RCC 7860 (cell line): ENCODE measurements around the gene PIM3.

Source experiments
- DNase-seq: peaks from one replicate; pipeline ENCODE4 v3.0.0-alpha.2; 2015; ENCODE audit warnings: low spot score
- FAIRE-seq: peaks from 2 replicates; lab custom pipeline; 2012; peaks lifted over from hg19 to GRCh38; lab: Jason Lieb, UNC

Gene PIM3

DNA sequence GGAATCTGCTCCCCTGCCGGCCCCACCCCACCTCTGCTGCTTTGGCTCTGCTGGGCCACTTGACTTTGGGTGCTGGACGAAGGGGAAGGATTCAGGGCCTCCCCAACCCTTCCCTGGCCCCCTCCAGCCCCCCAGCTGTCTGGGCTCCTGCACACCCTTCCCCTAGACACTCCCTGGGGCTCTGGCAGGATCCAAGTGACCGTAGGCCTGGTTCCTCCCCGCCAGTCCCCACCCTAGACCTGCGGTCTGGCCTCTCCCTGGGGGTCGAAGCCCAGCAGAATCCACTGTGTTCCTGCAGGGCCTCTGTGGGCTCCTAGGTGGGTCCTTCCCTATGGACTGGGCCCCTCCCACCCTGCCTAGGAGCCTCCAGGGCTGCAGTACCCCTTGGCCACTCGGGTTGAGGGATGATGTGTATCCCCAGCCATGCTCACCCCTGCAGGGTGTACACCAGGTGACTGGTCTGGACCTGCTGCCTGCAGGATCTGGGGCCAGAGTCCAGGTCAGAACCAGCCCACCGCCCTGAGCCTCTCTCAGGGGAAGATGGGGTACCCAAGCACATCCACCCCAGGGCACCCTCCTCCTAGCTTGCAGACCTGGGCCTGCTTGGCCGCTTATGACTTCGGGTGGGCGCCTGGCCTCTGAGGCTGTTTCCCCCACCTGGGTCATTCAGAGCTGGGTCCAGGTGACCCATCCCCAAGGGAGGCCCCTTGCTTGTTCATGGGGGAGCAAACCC, 5.6 kb downstream of the PIM3 start:
- FAIRE-seq: no peak
- no peak for DNase-seq

DNA sequence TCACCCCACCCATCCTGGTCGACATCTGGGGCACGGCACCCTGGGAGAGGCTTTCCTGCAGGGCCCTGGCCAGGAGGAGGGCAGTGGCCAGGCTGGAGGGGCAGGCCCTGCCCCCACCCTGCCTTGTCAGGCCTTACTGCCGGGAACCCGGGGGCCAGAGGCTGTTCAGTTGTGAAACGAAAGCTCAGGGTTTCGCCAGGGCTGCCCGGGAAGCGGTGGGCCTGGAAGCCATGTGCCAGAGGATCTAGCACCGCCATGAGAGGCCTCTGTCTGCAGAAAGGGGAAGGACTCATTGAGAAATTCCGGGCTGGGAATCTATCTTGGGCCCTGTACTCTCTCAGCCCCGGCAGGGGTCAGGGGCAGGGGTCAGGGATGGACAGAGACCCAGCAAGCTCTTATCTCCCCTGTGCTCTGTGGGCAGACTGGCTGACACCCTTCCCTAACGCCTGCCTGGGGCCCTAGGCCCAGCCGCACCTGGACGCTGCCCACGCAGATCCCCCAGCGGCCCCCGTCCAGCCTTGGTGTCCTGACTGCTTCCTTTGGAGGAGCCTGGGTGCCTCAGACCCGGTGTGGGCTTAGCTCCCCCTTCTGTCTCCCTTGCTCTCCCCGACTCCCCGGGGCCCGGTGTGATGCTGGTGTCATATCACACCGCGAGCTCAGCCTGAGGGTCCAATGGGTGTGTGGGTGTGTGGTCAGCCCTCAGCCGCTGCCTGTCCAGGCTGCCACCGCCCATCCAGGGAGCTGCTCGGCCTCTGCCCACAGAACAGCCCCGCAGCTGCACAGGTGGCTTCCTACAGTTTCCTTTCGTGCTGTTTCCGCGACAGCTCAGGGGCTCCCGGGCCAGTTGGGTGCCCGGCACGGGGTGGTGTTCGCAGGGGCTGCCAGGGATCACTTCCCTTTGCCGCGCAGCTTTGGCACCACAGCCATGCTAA, 6.5 kb downstream of the PIM3 start:
- FAIRE-seq: no peak

GRCh38 chr22:49967706-49968208, 7.2 kb downstream of the PIM3 start:
- DNase-seq (no peak), FAIRE-seq (no peak)

More for the DNA sequence above, 6.5 kb downstream of the PIM3 start:
- no peak for DNase-seq

DNA sequence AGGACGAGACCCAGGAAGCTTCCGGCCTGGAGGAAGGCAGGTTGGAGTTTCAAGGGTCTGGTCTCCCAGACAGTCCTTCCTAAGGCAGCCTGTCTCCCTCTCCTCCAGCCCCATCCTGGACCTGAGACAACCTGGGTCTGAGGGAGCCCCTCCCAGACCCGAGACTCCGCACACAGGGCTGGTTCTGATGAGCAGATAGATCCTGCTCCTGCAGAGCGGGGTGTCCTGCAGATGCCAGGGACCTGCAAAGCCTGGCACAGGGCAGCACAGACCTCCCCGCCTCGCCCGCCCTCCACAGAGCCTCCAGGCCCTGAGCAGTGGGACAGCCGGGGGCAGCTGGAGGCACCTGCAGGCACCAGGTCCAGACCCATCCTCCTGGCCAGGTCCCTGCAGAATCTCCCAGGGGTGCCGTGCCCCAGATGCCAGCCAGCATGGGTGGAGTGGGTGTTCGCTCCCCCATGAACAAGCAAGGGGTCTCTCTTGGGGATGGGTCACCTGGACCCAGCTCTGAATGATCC, 7.8 kb downstream of the PIM3 start:
- DNase-seq (no peak), FAIRE-seq (no peak)

DNA sequence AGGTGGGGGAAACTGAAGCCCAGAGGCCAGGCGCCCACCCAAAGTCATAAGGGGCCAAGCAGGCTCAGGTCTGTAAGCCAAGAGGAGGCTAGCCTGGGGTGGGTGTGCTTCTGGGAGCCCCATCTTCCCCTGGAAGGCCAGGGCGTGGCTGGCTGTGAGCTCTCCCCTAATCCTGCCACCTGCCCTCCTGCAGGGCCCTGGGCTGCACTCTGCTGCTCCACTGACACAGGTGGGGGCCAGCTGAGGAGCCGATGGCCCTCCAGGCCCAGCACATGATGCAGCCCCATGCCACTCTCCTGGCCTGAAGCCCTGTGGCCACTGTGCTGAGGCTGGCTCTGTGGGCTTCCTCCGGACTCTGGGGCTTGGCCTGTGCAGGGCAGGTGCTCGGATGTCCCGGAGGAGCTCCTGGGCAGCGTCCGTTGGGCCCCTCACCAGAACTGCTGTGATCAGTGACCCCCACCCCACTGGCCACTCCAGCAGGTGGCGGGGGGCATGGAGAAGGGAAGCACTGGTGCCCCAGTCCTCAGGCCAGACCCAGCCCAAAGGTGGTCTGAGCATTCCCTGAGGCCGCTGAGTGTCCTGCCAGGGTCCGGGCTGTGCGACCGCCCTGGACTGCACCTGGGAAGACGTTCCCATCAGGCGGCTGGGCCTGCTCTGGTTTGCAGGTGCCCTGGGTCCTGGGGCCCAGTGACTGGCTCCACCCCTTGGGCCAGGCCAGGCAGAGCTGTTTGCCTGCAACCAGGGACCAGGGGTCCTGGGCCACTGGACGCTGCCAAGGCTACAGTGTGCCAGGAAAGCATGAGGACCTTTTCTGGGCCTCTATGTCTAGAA, 8.5 kb downstream of the PIM3 start:
- no peak for DNase-seq
- FAIRE-seq: no peak

DNA sequence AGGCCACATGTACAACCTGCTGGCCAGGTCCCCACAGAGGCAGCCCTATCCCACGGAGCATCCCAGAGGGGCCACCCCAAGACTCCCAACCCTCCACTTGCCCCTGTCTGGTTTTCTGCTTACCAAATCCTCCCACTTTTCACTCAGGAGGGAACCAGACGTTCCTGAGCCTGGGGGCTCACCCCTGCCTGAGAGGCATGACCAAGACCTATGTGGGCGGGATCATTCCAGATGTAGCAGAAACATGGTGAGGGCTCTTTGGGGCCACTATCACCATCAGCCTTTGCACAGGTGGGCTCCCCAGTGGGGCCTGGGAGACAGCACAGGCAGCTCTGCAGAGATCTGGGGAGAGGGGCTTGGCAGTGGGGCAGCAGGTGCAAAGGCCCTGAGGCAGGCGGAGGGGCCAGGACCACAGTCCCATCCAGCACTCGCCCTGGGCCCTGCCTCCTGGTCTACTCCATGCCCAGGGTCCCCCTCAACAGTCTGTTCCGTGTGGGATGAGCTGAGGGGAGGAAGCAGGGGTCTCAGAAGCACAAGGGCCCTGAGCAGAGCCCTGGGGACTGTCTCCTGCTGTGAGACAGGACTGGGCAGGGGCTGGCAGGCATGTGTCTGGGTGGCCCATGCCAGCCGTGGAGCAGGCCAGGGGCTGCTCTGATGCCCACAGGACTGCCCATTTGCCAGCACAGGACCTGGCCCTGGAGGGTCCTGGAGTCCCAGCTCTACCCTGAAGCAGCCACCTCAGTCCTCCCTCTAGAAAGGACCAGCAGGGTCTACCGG, 9.4 kb downstream of the PIM3 start:
- DNase-seq (no peak), FAIRE-seq (no peak)

DNA sequence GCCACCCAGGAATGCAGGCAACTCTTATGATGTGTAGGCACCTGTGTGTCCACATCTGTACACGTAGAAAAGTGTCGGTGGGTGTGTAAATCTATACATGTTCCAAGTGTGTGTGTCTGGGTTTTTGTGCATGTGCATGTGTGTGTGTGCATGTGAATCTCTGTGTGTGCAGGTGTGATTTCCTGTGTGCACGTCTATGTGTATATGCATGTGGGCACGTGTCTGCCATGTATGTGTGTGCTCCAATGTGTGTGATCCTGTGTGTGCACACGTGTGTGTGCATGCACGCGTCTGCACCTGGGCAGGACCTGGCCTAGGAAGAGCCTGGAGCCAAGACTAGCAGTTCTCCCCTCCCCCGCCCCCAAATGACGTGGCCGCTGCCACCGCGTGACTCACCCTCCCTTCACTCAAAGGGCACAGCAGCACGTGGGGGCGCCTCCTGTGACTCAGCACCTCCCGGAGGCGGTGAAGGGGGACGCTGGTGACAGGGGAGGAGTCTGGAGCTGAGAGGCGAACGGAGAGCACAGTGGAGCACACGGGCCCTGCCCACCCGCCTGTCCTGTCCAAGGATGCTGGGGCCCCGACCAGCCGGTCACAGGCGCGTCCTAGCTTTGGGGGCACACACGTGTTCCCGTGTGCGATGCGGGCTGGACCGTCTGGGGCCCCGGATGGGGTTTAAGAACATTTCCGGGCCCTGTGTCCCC, 10.1 kb downstream of the PIM3 start:
- FAIRE-seq: peak; percentile 84
- DNase-seq: peak; percentile 95

DNA sequence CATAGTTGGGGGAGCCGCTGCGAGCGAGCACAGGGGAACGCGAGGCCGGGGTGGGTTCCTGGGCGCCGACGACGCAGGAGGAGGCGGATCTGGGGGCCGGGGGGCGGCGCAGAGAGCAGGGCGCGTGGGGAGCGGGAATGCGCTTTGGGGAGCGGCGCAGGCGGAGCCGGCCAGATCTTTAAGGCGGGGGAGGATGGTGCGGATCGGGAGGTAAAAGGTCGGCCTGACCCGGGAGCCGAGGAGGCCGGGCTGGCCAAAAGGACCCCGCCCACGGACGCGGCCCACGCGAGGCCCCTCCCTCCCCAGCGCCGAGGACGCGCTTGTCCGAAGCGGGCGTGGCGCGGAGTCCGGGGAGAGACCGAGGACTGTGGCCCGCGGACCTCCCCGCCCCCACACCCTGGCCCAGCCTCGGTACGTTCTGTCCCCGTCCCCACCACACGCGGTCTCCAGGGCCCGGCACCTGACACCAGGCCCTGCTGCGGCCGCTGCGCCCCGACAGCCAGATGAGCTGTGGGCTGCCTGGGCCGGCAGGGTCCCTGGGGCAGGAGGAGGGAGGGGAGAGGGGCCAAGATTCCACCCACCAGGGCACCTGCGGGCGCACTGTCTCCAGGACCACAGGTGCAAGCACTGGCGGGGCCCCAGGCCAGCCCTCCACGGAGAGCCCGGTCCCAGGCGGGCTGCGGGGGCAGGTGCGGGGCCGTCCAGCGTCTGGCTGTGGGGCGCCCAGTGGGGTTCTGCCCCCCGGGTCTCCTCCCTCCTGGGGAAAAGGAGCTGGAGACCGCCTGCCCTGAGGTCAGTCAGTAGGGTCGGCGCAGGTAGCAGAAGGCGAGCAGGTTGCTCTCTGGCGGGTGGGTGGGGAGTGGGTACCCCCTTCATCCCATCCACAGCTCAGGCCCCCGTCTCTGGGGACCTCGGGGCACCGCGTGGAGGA, 10.9 kb downstream of the PIM3 start:
- no peak for DNase-seq
- FAIRE-seq: no peak

DNA sequence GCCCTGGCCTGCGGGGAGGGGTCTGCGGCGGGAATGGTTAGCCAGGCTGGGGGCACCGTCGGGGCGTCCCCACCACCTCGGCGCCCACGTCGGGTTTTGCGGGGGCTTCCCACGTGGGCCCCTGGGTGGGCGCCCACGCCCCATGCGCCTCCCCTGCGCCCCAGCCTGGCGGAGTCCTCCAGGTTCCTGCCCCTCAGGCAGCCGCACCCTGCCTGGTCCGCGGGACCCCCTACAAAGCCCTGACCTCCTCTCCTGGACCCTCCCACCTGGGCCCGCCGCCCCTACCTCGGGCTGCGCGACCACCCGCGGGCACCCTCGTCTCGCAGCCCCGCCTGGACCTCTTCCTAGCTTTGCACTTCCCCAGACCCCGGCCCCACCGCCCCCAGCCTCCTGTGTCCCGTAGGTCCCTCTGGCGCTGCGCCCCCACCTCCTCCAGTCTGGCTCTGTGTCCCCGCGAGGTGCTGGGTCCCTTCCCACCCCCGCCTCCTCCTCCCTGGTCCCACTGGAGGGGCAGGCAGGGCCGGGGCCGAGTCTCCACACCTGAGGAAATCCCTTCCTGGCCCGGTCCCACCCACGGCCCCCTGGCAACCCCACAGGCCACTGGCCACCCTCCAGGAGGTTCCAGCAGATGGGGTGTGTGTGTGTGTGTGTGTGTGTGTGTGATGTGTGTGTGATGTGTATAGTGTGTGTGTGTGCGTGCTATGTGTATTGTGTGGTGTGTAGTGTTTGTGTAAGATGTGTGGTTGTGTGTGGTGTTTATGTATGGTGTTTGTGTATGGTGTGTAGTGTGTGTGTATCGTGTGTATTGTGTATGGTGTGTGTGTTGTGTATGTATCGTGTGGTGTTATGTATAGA, 11.8 kb downstream of the PIM3 start:
- FAIRE-seq: no peak
- no peak for DNase-seq

- DNase-seq (no peak), FAIRE-seq (no peak)
Measured at GRCh38 chr22:49973018-49973961, 12.7 kb downstream of the PIM3 start.

GRCh38 chr22:49975543-49976389, 15.2 kb downstream of the PIM3 start:
- DNase-seq: no peak
- FAIRE-seq: no peak

DNA sequence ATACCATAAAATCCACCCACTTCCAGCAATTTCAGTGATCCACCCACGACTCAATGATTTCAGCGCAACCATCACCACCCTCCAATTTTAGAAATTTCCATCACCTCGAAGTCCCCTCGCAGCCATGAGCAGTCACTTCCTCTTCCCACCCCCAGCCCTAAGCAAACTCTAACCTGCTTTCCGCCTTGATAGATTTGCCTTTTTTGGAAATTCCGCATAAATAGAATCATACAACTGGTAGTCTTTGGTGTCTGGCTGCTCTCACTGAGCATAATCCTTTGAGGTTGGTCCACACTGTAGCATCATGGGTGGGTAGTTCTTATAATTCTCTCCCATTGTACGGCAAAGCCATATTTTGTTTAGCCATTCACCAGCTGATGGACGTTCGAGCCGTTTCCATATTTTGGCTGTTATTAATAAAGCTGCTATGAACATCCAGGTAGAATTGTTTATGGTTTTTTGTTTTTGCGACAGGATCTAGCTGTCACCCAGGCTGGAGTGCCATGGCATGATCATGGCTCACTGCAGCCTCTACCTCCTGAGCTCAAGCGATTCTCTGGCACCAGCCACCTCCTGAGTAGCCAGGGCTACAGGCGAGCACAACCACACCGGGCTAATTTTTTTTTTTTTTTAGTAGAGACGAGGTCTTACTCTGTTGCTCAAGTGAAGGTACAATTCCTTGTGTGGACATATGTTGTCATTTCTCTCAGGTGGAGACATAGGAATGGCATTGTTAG, 16.0 kb downstream of the PIM3 start:
- no peak for FAIRE-seq

DNA sequence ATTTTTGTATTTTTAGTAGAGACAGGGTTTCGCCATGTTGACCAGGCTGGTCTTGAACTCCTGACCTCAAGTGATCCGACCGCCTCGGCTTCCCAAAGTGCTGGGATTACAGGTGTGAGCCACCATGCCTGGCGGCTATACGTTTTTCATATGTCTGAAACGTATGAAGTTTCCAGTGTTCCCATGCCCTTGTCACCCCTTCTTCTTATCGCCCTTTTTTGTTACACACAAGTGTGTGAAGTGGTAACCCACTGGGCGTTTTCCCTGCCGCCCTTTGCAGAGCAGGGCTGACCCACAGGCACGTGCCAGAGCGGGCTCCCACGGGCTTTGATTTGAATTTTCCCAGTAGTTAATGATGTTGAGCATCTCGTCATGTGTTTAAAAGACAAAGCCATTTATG, 17.0 kb downstream of the PIM3 start:
- no peak for FAIRE-seq
- DNase-seq: no peak

More for the DNA sequence above, 16.0 kb downstream of the PIM3 start:
- DNase-seq: no peak

DNA sequence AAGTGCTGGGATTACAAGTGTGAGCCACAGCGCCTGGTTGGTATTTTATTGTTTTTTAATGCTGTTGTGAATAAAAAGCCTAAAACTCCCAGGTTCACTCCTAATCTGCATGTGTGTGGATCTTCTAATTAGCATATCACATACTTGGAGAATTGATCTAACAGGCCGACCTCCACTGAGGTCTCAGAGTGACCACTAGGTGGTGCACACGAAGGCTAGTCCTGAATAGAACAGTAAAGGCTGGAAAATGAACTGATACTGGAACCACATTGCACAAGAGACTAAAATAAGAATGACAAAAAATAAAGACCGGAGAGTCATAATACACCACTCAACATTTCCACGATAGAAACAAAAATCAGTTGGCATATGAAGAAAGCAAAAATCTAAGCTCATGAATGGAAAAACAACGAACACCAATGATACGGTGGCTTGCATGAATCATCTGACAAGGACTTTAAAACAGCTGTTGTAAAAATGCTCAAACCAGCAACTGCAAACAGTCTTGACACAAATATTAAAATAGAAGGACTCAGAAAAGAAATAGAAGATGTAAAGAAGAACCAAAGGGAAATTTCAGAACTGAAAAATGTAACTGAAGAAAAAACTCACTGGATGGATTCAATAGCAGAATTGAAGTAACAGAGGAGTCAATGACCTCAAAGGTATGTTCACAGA, 19.2 kb downstream of the PIM3 start:
- FAIRE-seq: peak; percentile 29
- no peak for DNase-seq
